ENCODE results near the gene NUCB1.

Gene NUCB1

GRCh38 chr19:48962849-48963165, 62.7 kb downstream of the NUCB1 start:
- no peak for DNase-seq (ENCODE audit: low read depth)

- peak; percentile 42 for DNase-seq (ENCODE audit: low read depth)
These were observed 63.5 kb downstream of the NUCB1 start for GRCh38 chr19:48963371-48964204.

- no peak for DNase-seq (ENCODE audit: low read depth)
These were observed 64.3 kb downstream of the NUCB1 start for GRCh38 chr19:48964205-48965039.

- DNase-seq (ENCODE audit: low read depth) = peak; percentile 81
These were observed 65.1 kb downstream of the NUCB1 start, which contains the start of gene FTL for GRCh38 chr19:48965040-48965805. TSS of gene FTL (plus strand) at chr19:48965309. CDS start at chr19:48965508, 199 bp downstream.

GRCh38 chr19:48965806-48966540, 65.9 kb downstream of the NUCB1 start:
- DNase-seq (ENCODE audit: low read depth) = peak; percentile 81

- DNase-seq (ENCODE audit: low read depth) = no peak
These were observed 66.6 kb downstream of the NUCB1 start for GRCh38 chr19:48966541-48967345.

- no peak for DNase-seq (ENCODE audit: low read depth)
These were observed 67.5 kb downstream of the NUCB1 start for GRCh38 chr19:48967346-48968178.

- no peak for DNase-seq (ENCODE audit: low read depth)
These were observed 68.1 kb downstream of the NUCB1 start for GRCh38 chr19:48968179-48968661.

- DNase-seq (ENCODE audit: low read depth) = no peak
These were observed 68.7 kb downstream of the NUCB1 start for GRCh38 chr19:48968813-48969218.

GRCh38 chr19:48969276-48970138, 69.4 kb downstream of the NUCB1 start:
- DNase-seq (ENCODE audit: low read depth) = no peak

GRCh38 chr19:48970139-48970766, 70.1 kb downstream of the NUCB1 start:
- no peak for DNase-seq (ENCODE audit: low read depth)

- DNase-seq (ENCODE audit: low read depth) = peak; percentile 56
These were observed 70.8 kb downstream of the NUCB1 start for GRCh38 chr19:48970923-48971395.

Measured in stimulated activated CD8-positive, alpha-beta memory T cell treated with anti-CD3 and anti-CD28 coated beads, Interleukin-12 subunit alpha, Interleukin-12 subunit beta, amount 100 ng/mL, for 4 hours (primary cell).